ENCODE results near the gene GAL3ST2.
"Not testable (repeated sequence)": the region's sequence is repeated elsewhere in the genome, so short reads cannot be mapped to it uniquely, and the experiment has no call there.

The GAL3ST2 gene

GRCh38 chr2:241809383-241810306 is 33.0 kb downstream of the GAL3ST2 start:
- no peak for DNase-seq (ENCODE audit: low read depth)

- no peak for DNase-seq (ENCODE audit: low read depth)
Measured at GRCh38 chr2:241810307-241811200, 33.9 kb downstream of the GAL3ST2 start.

GRCh38 chr2:241811201-241811951 is 34.8 kb downstream of the GAL3ST2 start:
- no peak for DNase-seq (ENCODE audit: low read depth)

- DNase-seq (ENCODE audit: low read depth): no peak
Measured at GRCh38 chr2:241811952-241812729, 35.5 kb downstream of the GAL3ST2 start.

- DNase-seq (ENCODE audit: low read depth): no peak
Measured at GRCh38 chr2:241812730-241813643, 36.4 kb downstream of the GAL3ST2 start.

GRCh38 chr2:241813644-241814392 is 37.2 kb downstream of the GAL3ST2 start:
- DNase-seq (ENCODE audit: low read depth): no peak

GRCh38 chr2:241814393-241814642 is 37.7 kb downstream of the GAL3ST2 start:
- DNase-seq (ENCODE audit: low read depth): no peak

- DNase-seq (ENCODE audit: low read depth): no peak
Measured at GRCh38 chr2:241814643-241815476, 38.2 kb downstream of the GAL3ST2 start.

- no peak for DNase-seq (ENCODE audit: low read depth)
Measured at GRCh38 chr2:241815477-241816430, 39.1 kb downstream of the GAL3ST2 start.

GRCh38 chr2:241816431-241817121 is 40.0 kb downstream of the GAL3ST2 start:
- no peak for DNase-seq (ENCODE audit: low read depth)

GRCh38 chr2:241817126-241817820 is 40.7 kb downstream of the GAL3ST2 start:
- DNase-seq (ENCODE audit: low read depth): no peak

- DNase-seq (ENCODE audit: low read depth): not testable (repeated sequence)
Measured at GRCh38 chr2:241817821-241818215, 41.2 kb downstream of the GAL3ST2 start.

GRCh38 chr2:241818229-241818942 is 41.8 kb downstream of the GAL3ST2 start:
- DNase-seq (ENCODE audit: low read depth): no peak

GRCh38 chr2:241818943-241819270 is 42.3 kb downstream of the GAL3ST2 start:
- no peak for DNase-seq (ENCODE audit: low read depth)

- DNase-seq (ENCODE audit: low read depth): not testable (repeated sequence)
Measured at GRCh38 chr2:241819947-241820624, 43.5 kb downstream of the GAL3ST2 start.

Measured in ELR (cell line).